Activated T-helper 2 cell treated with anti-CD3 and anti-CD28 coated beads, Interferon-gamma antibody, Interleukin-2, Interleukin-4, amounts not matched to agents 10 μg/mL and 5 μg/mL and 100 μg/mL, durations not matched to agents 14 hours and 24 hours and 36 hours (primary cell): ENCODE measurements around the gene PHLPP2. TPM values are rescaled to one million over a fixed set of nuclear protein-coding genes. Genes with fewer than 3 reads are reported as not detected.
"Not testable (repeated sequence)": the region's sequence is repeated elsewhere in the genome, so short reads cannot be mapped to it uniquely, and the experiment has no call there.

Experiments
- DNase-seq: peaks from one replicate; pipeline ENCODE4 v3.0.0; 2021; ENCODE audit warnings: low spot score
- H3K27ac Mint-ChIP-seq: one replicate; pipeline ENCODE4 v1.8.0; 2021; ENCODE audit warnings: mixed read lengths
- H3K27me3 Mint-ChIP-seq: one replicate; pipeline ENCODE4 v1.8.0; 2021; ENCODE audit warnings: low read depth, mixed read lengths
- H3K36me3 Mint-ChIP-seq: one replicate; pipeline ENCODE4 v1.8.0; 2021; ENCODE audit warnings: low read depth, mixed read lengths
- H3K4me1 Mint-ChIP-seq: one replicate; pipeline ENCODE4 v1.8.0; 2021; ENCODE audit warnings: low read depth, mixed read lengths
- H3K4me3 Mint-ChIP-seq: one replicate; pipeline ENCODE4 v1.8.0; 2021; ENCODE audit warnings: low read depth, mild to moderate bottlenecking, moderate library complexity, mixed read lengths
- H3K9me3 Mint-ChIP-seq: one replicate; pipeline ENCODE4 v1.8.0; 2021; ENCODE audit warnings: mixed read lengths
- intact Hi-C: fragments of 100-400 bp; cut with micrococcal nuclease; formaldehyde crosslinking; loops from one replicate; pipeline ENCODE4 v1.15.1; 2023
- total RNA-seq: library from RNA; stranded (reverse); gene quantifications from 2 replicates; pipeline ENCODE4 v1.2.3, GENCODE V29; 2022

The PHLPP2 gene
- total RNA-seq, 1 donor from 2014 or later, result 16.1 TPM

DNA sequence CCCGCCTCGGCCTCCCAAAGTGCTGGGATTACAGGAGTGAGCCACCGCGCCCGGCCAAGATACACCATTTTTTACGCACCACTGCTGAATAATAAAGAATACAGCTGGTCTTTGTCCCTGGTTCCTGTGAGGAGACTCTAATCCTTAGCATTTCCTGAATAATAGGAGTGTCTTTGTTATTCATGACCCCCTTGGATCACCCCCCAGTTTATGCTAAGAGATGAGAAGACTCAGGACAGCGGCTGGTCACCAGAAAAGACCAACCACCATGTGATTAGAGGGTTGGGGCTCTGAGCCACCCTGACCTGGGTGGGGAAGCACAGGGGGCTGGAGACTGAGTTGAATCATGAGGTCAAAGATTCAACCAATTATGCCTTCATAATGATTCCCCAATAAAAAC is 17.3 kb downstream of the PHLPP2 start:
- intact Hi-C loops, result no loop called here
- Mint-ChIP-seq H3K4me3 (no peak overlapping the region), H3K27me3 (no peaks in the 10 kb centered on the region), H3K9me3 (no peaks in the 10 kb centered on the region), H3K27ac (no peak overlapping the region), H3K36me3 (peaks cover 3% of the 10 kb centered on the region), H3K4me1 (peaks cover 10% of the 10 kb centered on the region)
- no peak for DNase-seq

DNA sequence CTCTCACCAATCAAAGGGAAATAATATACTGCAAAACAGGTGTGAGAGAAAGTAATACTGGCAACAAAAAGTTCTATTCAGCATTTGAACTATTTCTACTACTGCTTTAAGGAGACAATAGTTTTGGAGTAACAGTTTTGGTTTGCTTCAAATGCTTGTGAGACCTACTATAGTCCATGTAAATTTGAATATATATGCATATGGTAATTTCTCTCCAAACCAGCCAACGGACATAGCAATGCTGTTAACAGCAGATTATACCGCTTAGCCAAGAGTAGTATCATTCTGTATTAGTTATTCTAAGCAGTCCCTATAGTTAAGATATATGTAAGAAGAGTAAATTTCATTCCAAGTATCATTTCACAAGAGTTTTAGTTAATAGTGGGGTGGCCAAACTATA is 18.5 kb downstream of the PHLPP2 start:
- intact Hi-C loops, result no loop called here
- no peaks in the 10 kb centered on the region for H3K27me3 Mint-ChIP-seq
- no peak overlapping the region for H3K4me3 Mint-ChIP-seq
- H3K36me3 Mint-ChIP-seq, result peaks cover 3% of the 10 kb centered on the region
- H3K9me3 Mint-ChIP-seq, result no peaks in the 10 kb centered on the region
- H3K4me1 Mint-ChIP-seq, result peaks cover 6% of the 10 kb centered on the region
- no peak for DNase-seq
- no peak overlapping the region for H3K27ac Mint-ChIP-seq

DNA sequence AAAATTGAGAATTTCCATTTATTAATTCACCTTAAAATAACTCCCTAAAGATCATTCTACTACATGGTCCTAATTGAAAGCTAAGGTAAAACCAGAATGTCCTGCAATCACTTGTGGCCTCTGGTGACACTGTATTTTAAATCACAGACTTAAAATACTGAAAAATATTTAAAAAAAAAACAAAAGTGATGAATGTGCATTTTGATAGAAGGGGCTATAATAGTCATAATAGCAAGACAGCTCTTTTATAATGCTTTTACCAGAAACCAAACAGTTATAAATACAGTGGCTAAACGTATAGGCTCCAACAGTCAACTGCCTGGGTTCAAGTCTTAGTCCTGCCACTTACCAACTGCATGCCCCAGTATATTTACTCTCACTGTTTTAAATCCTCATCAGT is 21.2 kb downstream of the PHLPP2 start:
- Mint-ChIP-seq H3K27me3 (no peaks in the 10 kb centered on the region), H3K9me3 (no peaks in the 10 kb centered on the region), H3K4me3 (no peak overlapping the region), H3K36me3 (peaks cover 3% of the 10 kb centered on the region), H3K4me1 (peaks cover 1% of the 10 kb centered on the region), H3K27ac (no peak overlapping the region)
- intact Hi-C loops, result no loop called here
- no peak for DNase-seq

DNA sequence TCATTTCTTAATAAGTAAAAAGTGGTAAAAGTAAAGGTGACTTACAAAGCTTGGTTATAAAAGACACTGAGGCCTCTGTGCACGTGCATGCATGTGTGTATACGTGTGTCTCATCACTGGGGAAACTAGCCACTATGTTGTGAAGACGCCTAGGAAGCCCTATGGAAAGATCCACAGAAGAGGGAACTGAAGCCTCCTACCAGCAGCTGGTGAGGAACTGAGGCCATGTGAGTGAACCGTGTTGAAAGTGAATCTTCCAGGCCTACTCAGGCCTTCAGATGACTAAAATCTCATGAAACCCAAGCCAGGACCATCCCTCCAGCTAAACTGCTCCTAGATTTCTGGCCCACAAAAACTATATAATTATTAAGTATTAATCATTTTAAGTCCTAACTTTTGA is 23.7 kb downstream of the PHLPP2 start:
- Mint-ChIP-seq H3K27ac (no peak overlapping the region), H3K4me3 (no peak overlapping the region), H3K9me3 (no peaks in the 10 kb centered on the region), H3K4me1 (no peaks in the 10 kb centered on the region), H3K36me3 (peaks cover 5% of the 10 kb centered on the region), H3K27me3 (no peaks in the 10 kb centered on the region)
- intact Hi-C loops, result no loop called here
- DNase-seq, result no peak

DNA sequence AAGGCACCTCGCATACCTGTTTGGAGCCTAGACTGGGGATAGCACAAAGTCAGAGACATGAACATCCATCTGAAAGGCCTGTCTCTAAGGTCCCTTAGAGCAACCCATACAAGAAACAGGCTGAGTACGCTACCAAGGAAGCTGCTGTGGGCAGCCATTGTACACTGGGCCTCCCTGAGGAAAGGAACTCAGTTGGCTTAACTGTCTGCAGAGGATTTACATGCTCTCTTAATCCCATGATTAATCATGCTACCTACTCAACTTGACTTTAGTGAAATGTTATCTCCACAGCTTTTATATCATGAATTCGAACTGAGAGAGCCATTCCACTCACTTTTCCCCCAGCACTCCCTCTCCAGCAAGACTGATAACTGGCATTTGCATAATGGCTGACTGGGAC is 26.0 kb downstream of the PHLPP2 start:
- peaks cover 2% of the 10 kb centered on the region for H3K36me3 Mint-ChIP-seq
- no peak overlapping the region for H3K4me3 Mint-ChIP-seq
- no peaks in the 10 kb centered on the region for H3K4me1 Mint-ChIP-seq
- no peak for DNase-seq
- no peaks in the 10 kb centered on the region for H3K9me3 Mint-ChIP-seq
- no peak overlapping the region for H3K27ac Mint-ChIP-seq
- intact Hi-C loops, result no loop called here
- no peaks in the 10 kb centered on the region for H3K27me3 Mint-ChIP-seq

DNA sequence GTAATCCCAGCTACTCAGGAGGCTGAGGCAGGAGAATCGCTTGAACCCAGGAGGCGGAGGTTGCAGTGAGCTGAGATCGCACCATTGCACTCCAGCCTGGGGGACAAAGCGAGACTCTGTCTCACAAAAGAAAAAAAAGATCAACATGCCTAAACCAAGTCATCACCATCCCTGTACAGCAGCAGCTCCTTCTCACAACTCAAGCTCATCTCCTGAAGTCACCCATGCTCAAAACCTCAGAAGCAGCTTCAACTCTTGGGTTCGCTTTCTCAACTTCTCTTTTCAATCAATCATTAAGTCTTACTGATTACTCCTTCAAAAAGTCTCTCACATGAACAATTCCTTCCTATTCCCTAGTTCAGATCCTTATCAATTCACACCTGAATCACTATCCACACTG is 31.3 kb downstream of the PHLPP2 start:
- no peak for DNase-seq
- no peak overlapping the region for H3K27ac Mint-ChIP-seq
- intact Hi-C loops, result no loop called here
- no peak overlapping the region for H3K4me3 Mint-ChIP-seq
- H3K36me3 Mint-ChIP-seq, result peaks cover 17% of the 10 kb centered on the region
- H3K4me1 Mint-ChIP-seq, result no peaks in the 10 kb centered on the region
- no peaks in the 10 kb centered on the region for H3K9me3 Mint-ChIP-seq
- H3K27me3 Mint-ChIP-seq, result no peaks in the 10 kb centered on the region

DNA sequence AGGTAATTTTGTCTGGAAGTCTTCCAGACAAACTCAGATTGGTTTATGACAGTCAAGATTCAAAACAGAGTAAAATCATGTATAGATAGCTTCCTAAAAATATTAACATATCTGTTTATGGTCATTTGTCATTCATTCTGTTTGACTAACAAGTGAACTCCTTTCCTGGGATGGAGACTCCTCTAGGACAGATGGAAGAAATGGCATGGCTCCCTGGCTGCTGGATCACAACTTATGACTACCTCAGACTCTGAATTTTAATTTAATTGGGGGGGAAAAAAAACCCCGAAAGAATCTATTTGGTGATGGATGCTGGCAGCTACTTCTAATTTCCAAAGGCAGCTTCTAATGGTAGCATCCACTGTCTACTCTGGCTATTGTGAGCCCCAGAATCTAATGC is 34.6 kb downstream of the PHLPP2 start:
- H3K27ac Mint-ChIP-seq, result no peak overlapping the region
- intact Hi-C loops, result no loop called here
- no peaks in the 10 kb centered on the region for H3K4me1 Mint-ChIP-seq
- H3K4me3 Mint-ChIP-seq, result no peak overlapping the region
- peaks cover 22% of the 10 kb centered on the region for H3K36me3 Mint-ChIP-seq
- H3K27me3 Mint-ChIP-seq, result no peaks in the 10 kb centered on the region
- H3K9me3 Mint-ChIP-seq, result no peaks in the 10 kb centered on the region
- no peak for DNase-seq

DNA sequence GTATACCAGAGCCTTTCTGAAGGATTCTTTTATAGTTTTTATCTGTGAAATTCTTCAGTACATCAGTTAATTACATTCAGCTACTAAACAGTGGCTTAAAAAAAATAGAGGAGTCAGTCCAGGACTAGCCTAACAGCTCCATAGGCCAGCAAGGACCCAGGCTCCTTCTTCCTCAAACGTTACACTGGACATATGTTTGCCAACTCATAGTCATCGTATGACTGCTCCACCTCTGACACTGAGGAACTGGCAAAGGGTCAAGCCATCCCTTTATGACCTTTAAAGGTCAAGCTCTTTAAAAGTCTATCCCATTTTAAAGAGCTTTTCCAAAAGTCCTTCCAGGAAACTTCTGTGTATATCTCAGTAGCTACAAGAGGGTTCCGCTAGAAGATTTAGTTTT is 36.6 kb downstream of the PHLPP2 start:
- no peaks in the 10 kb centered on the region for H3K27me3 Mint-ChIP-seq
- H3K4me3 Mint-ChIP-seq, result no peak overlapping the region
- DNase-seq, result no peak
- no peak overlapping the region for H3K27ac Mint-ChIP-seq
- intact Hi-C loops, result no loop called here
- H3K4me1 Mint-ChIP-seq, result no peaks in the 10 kb centered on the region
- H3K36me3 Mint-ChIP-seq, result peaks cover 35% of the 10 kb centered on the region
- no peaks in the 10 kb centered on the region for H3K9me3 Mint-ChIP-seq

DNA sequence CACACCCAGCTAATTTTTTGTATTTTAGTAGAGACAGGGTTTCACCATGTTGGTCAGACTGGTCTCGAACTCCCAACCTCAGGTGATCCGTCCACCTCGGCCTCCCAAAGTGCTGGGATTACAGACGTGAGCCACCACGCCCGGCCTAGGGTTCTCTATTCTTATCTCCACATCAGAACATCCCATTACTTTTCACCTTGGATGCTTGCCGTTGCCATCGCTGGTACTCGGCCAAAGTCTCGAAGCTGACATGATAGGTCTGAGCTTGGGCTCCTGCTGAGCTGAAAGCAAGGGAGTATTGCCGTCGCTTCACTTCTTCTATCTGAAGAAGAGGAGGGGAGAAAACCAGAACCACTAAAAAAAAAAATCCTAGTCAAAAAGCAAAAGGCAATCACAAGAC is 40.2 kb downstream of the PHLPP2 start:
- peaks cover 45% of the 10 kb centered on the region for H3K36me3 Mint-ChIP-seq
- intact Hi-C loops, result not testable (repeated sequence)

DNA sequence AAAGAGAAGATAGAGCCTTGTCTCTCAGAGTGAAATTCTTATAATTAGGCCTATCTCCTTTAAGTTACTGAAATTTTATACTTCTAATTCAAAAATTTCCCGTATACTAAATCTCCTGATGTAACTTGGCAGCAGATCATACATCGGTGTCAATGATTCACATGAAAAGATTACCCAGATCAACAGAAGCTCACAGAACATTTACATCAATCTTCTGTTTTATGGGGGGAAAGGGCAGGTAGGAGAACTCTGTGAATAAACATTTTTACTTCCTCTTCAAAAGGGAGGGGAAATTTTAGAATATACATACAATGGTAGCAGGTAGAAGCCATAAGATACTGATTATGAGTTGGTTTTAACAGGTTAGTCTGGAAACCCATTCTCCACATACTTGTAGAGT is 43.1 kb downstream of the PHLPP2 start:
- no peaks in the 10 kb centered on the region for H3K27me3 Mint-ChIP-seq
- no peak for DNase-seq
- H3K9me3 Mint-ChIP-seq, result no peaks in the 10 kb centered on the region
- no peak overlapping the region for H3K27ac Mint-ChIP-seq
- peaks cover 41% of the 10 kb centered on the region for H3K36me3 Mint-ChIP-seq
- no peaks in the 10 kb centered on the region for H3K4me1 Mint-ChIP-seq
- intact Hi-C loops, result no loop called here
- H3K4me3 Mint-ChIP-seq, result no peak overlapping the region

More for the DNA sequence above, 40.2 kb downstream of the PHLPP2 start:
- not testable (repeated sequence) for H3K4me3 Mint-ChIP-seq, H3K27ac Mint-ChIP-seq, H3K27me3 Mint-ChIP-seq, H3K4me1 Mint-ChIP-seq, DNase-seq, H3K9me3 Mint-ChIP-seq

DNA sequence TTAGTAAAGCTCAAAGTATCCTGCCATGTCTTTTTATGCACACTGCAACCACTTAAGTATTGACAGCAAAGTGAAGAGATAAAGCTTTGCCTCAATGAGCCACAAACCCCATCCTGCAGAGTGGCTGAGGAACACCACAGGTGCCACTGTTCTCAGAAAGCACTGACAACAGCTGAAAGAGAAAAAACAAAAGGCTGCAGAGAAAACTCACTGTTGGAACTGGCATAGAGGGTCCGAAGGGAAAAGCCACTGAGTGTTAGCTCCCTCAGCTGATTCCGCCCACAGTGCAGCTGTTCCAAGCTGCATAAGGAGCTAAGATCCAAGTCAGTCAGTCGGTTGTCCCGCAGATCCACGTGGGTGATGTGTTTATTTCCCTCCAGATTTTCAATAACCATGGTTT is 48.3 kb downstream of the PHLPP2 start:
- Mint-ChIP-seq H3K27ac (no peak overlapping the region), H3K4me1 (peaks cover 2% of the 10 kb centered on the region), H3K4me3 (no peak overlapping the region), H3K36me3 (peaks cover 50% of the 10 kb centered on the region), H3K27me3 (no peaks in the 10 kb centered on the region), H3K9me3 (no peaks in the 10 kb centered on the region)
- no peak for DNase-seq
- intact Hi-C loops, result no loop called here

DNA sequence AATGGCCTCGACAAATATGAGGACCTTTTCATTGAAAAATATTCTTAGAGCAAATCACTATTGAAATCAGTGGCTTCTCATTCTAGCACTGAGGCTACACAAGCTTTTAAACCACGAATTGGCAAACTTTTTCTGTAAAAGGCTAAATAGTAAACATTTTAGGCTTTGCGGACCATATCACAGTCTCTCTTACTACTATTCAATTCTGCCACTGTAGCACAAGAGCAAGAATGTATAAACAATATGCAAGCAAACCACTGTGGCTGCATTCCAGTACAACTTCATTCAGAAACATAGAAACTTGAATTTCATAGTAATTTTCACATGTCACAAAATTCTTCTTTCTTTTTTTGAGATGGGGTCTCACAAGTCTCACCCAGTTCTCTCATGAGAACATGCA is 49.1 kb downstream of the PHLPP2 start:
- H3K4me3 Mint-ChIP-seq, result no peak overlapping the region
- H3K4me1 Mint-ChIP-seq, result peaks cover 2% of the 10 kb centered on the region
- H3K9me3 Mint-ChIP-seq, result no peaks in the 10 kb centered on the region
- no peaks in the 10 kb centered on the region for H3K27me3 Mint-ChIP-seq
- DNase-seq, result no peak
- intact Hi-C loops, result no loop called here
- H3K36me3 Mint-ChIP-seq, result peaks cover 51% of the 10 kb centered on the region
- H3K27ac Mint-ChIP-seq, result no peak overlapping the region

DNA sequence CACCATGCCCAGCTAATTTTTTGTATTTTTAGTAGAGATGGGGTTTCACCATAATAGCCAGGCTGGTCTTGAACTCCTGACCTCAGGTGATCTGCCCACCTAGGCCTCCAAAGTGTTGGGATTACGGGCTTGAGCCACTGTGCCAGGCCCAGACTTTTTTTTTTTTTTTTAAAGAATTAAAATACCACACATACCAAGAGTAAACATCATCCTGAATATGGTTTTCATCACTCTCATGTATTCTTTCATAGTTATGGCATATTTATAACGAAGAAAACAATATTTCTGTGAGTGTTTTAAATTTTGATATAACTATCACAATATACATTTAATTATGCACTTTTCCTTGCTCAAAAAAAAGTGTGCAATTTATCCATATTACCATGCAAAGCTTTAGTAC is 50.3 kb downstream of the PHLPP2 start:
- Mint-ChIP-seq H3K27ac (no peak overlapping the region), H3K4me1 (peaks cover 2% of the 10 kb centered on the region), H3K36me3 (peaks cover 55% of the 10 kb centered on the region), H3K4me3 (no peak overlapping the region), H3K27me3 (no peaks in the 10 kb centered on the region), H3K9me3 (no peaks in the 10 kb centered on the region)
- DNase-seq, result no peak
- intact Hi-C loops, result no loop called here

DNA sequence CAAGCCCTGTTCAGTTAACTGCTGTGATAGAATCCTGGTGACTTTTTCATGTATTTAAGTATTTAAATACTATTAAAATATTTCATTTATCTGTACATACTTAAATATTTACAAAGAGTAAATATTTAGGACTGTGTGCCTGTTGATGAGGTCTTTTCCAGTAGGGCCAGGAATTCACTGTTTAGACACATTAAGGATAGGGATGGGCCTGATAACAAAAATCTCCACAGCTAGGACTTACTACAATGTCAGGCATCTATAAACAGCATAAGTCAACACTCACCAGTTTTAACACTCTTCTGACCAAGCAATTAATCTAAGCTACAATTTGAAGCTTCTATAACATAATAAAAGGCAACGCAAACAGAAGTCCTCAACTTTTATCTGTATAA is 50.9 kb downstream of the PHLPP2 start:
- Mint-ChIP-seq H3K4me3 (no peak overlapping the region), H3K4me1 (peaks cover 2% of the 10 kb centered on the region), H3K9me3 (no peaks in the 10 kb centered on the region), H3K27me3 (no peaks in the 10 kb centered on the region), H3K27ac (no peak overlapping the region), H3K36me3 (peaks cover 55% of the 10 kb centered on the region)
- DNase-seq, result no peak
- intact Hi-C loops, result no loop called here
